A204.1 (cell line): ENCODE results near the gene ETV6.
"Not testable (repeated sequence)": the region's sequence is repeated elsewhere in the genome, so short reads cannot be mapped to it uniquely, and the experiment has no call there.

Experiments
- FAIRE-seq: peaks from 2 replicates; lab custom pipeline; 2012; peaks lifted over from hg19 to GRCh38; lab: Jason Lieb, UNC

Gene ETV6

DNA sequence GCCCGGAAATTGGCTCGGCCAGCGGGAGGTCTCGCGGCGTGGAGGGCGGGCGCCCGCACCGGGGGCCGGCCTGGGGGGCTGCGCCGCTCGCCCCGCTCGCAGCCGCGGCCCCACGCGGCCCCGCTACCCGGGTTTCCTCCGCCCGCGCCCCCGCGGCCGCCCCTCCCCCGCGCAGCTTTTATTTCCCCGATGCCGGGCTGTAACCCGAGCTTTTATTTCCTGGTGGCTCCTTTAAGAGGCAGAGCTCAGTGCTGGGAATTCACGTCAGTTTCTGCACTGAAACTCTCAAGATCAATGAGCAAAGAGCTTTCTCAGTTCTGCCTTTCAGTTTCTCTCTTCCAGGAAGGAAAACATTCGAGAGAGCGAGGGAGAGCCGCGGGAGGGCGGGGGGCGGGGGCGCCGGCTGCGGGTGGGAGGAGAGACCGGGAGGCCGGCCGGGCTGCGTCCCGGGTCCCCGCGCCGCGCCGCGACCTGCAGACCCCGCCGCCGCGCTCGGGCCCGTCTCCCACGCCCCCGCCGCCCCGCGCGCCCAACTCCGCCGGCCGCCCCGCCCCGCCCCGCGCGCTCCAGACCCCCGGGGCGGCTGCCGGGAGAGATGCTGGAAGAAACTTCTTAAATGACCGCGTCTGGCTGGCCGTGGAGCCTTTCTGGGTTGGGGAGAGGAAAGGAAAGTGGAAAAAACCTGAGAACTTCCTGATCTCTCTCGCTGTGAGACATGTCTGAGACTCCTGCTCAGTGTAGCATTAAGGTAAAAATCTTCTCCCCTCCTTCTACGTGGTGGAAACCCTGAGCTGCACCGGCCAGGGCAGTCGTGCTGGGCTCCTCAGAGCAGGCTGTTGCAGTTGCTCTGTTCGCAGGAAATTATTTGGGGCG is at the start of gene ETV6:
TSS of gene ETV6 (plus strand) at position 262 of the 873 bp plus-strand sequence. CDS start at position 716, 454 bp downstream.
- FAIRE-seq = no peak

- no peak for FAIRE-seq
Measured at GRCh38 chr12:11600199-11600598, 49.3 kb upstream of the ETV6 start.

- no peak for FAIRE-seq
Measured at GRCh38 chr12:11601647-11602046, 47.8 kb upstream of the ETV6 start.

DNA sequence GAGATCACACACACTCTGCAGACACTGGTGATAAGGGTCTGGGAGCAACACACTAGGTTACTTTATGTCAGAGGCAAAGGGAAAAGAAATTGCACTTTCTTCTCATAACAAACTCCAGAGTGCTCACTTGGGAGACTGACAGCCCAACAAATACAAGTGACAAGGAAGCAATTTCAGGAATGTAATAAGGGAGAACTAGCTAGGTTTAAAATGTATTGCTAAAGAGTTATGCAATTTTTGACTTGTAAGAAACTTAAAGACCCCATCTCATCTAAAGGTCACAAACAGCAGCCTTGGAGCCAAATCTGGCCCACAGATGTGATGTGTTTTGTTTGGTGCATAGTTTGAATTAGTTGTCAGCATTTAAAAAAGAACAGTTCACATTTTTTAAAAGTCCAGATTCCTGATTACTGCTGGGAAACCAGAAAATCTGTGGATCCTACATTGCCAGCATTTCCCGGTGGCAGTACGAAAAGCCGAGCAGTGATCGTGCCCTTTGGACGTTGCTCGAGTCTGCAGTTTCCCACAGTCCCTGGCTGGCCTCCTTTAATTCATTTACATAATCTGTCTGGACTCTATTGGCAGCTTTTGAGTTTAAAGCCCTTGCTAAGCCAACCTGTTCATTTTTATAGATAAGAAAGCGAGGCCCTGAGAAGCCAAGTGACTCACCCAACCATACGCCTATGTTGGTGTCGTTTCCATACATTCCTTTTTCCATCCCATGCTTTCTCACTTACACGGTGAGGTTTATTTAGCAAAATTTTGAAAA is 42.0 kb upstream of the ETV6 start:
- no peak for FAIRE-seq

GRCh38 chr12:11609045-11609444 is 40.4 kb upstream of the ETV6 start:
- no peak for FAIRE-seq

- FAIRE-seq = no peak
Measured at GRCh38 chr12:11615481-11615880, 34.0 kb upstream of the ETV6 start.

DNA sequence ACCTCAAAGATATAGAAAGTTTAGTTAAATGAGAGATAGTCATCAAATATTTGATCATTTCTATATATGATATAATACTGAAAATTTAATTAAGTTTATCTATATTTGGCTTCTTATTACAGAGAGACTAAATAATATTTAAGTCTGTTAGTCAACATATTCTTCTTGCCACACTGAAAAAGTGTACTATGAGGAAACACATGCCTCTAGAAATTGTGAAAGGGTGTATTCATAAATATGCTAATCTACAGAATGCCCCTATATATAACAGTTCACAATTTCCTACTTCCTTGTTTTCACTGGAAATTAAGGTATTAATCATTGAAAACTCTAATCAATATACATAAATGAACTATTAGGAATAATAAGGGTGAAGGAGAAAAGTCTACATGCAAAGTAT is 31.4 kb upstream of the ETV6 start:
- no peak for FAIRE-seq

DNA sequence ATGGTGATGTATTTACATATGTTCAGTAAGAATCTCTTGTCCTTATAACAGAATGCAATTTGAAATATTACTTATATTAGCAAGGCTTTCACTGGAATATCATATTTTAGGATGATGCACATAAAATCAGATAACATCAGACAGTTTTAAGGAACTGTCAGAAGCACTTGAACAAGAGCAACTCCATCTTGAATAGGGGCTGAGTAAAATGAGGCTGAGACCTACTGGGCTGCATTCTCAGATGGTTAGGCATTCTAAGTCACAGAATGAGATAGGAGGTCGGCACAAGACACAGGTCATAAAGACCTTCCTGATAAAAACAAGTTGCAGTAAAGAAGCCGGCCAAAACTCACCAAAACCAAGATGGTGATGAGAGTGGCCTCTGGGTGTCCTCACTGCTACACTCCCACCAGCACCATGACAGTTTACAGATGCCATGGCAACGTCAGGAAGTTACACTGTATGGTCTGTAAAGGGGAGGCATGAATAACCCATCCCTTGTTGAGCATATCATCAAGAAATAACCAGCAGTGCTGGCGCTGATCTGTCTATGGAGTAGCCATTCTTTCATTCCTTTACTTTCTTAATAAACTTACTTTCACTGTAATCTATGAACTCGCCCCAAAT is 27.6 kb upstream of the ETV6 start:
- FAIRE-seq = no peak

- no peak for FAIRE-seq
Measured at GRCh38 chr12:11622876-11623281, 26.6 kb upstream of the ETV6 start.

- FAIRE-seq = no peak
Measured at GRCh38 chr12:11623382-11623781, 26.1 kb upstream of the ETV6 start.

DNA sequence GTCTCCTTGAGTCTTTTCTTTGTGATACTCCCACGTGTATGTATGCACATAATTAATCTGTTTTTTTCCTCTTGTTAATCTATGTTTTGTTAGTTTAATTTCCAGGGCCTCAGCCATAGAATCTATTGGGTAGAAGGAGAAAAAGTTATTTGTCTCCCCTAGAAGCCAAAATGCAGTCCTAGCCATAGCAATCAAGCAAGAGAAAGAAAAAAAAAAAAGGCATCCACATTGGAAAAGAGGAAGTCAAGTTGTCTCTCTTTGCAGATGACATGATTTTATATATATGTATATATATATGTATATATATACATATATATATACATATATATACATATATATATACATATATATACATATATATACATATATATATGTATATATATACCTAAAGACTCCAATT is 25.4 kb upstream of the ETV6 start:
- peak; percentile 32 for FAIRE-seq

DNA sequence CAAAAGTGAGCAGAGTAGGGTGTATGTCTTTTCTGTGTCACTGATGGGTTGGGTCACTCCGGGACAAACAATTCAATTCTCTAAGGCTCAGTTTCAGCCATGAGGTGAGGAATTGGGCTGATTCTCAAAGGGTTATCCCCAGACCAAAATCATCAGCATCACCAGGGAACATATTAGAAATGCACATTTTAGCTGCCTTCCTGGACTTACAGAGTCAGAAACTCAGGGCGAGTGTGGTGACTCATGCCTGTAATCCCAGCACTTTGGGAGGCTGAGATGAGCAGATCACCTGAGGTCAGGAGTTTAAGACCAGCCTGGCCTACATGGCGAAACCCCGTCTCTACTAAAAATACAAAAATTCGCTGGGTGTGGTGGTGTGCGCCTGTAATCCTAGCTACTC is 21.8 kb upstream of the ETV6 start:
- not testable (repeated sequence) for FAIRE-seq

- no peak for FAIRE-seq
Measured at GRCh38 chr12:11628353-11628752, 21.1 kb upstream of the ETV6 start.

DNA sequence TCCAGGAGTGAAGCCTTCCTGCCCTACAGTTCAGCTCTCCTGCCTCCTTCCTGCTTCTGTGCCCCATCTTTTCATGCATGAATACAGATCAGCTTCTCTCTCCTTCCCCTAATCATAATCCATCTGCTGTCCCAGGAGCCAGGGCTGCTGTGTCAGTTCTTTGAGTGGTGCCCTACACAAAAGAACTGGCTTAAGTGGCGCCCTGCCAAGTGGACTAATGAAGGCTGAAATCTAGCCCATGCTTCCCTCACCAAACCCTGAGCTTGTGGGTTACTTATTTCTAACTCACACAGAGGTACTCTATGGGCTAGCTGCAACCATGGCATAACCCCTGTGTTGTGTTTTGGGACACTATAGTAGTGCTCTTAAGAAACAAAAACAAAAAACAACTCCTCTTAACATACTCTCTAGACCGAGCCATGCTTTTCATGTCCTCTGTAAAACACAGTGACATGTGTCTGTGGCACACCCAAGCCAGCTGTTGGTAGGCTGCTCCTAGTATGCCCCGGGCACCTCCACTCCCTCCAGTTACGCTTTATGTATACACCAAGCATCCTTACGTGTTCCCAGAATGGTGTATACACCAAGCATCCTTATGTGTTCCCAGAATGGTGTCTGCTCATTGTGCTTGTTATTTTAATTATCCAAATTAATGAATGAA is 19.3 kb upstream of the ETV6 start:
- no peak for FAIRE-seq

DNA sequence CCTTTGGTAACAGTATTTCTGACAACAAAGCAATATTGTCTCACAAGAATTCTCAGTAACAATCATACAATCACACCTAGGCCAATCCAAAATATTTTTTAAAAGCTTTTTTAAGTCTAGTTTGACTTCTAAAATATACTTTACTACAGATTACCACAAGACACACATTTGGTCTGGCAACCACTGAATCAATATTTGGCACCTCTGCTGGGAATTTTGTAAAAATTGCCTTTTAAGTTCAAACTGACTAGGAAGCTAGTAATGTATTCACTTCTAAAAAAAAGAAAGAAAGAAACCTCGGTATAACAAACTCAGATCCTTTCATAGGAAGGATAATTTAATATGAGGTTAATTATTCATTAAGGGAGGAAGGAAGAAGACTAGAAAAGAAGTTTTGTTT is 18.2 kb upstream of the ETV6 start:
- FAIRE-seq = no peak

- FAIRE-seq = not testable (repeated sequence)
Measured at GRCh38 chr12:11631881-11632280, 17.6 kb upstream of the ETV6 start.

DNA sequence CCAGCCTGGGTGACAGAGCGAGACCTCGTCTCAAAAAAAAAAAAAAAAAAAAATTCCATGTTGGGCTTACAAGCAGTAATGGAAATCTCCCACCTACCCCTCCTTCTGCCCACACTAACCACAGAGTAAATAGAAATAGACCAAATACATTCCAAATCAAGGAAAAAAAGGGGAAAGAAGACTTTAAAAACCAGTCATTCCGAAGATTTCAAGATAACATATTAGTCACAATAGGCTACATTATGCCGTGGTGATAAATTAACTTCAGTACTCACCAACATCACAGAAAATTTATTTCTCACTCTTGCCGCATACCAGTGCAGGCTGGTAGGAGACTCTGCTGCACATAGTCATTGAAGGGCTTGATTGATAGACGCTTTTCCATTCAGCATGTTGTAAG is 15.5 kb upstream of the ETV6 start:
- no peak for FAIRE-seq

- no peak for FAIRE-seq
Measured at GRCh38 chr12:11635341-11635740, 14.1 kb upstream of the ETV6 start.

DNA sequence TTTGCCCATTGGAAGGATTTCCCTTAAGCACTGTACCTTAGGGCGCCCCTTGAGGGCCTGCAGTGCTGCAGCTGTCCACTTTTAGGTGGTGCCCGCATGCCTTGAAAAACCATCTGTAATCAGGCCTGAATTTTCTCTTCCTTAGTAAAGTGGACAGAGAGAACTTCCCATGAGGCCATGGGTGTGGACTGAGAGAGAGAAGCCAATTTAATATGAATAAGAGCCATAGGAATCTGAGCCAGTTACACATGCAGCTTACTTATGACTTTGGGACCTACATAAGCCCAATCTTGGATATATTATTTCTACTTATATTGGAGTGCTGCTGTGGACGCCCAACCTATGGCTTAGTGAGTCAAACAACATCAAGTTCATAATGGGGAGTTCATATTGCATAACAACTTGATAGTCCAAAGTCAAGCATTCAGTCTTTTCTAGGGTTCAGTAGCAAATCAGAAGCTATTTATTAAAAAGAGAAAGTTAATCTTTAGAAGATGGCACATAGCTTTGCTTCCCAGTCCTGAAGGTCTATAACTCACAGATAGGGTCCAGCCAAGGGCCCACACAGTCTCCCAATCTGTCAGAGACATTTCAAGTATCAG is 11.1 kb upstream of the ETV6 start:
- no peak for FAIRE-seq

- FAIRE-seq = no peak
Measured at GRCh38 chr12:11639454-11639853, 10.0 kb upstream of the ETV6 start.

DNA sequence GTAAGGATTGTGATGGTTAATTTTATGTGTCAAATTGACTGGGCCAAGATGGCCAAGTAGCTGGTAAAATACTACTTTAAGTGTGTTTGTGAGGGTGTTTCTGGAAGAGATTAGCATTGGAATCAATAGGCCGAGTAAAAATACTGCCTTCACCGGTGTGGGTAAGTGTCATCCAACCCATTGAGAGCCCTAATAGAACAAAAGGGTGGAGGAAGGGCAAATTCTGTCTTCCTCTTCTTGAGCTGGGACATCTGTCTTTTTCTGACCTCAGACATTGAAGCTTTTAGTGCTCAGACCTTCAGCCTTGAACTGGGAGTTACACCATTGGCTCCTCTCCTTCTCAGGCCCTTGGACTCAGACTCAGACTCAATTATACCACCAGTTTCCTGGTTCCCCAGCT is 8.0 kb upstream of the ETV6 start:
- no peak for FAIRE-seq

DNA sequence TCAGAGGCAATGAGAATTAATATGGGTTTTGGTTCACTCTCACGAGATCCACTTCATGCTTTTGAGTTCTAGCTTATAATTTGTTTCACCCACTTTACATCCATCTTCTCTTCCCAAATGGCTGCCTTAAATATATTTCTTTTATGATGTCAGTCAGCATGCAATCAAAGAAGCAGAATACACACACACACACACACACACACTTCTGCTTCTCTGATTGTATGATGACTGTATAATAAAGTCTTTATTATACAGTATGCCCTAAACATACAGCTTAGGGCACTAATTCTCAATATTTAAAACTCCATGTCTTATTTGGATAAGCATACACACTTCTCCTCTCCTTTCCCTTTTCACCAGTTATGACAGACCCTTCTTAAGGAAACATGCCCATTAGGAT is 6.7 kb upstream of the ETV6 start:
- FAIRE-seq = no peak
